Glomerular endothelial cell (primary cell): ENCODE measurements around the gene TMEM207. TPM values are rescaled to one million over a fixed set of nuclear protein-coding genes. Genes with fewer than 3 reads are reported as not detected.

Experiments
- DNase-seq: peaks from one replicate; pipeline ENCODE4 v3.0.0-alpha.2; 2011; ENCODE audit warnings: low read depth, low spot score; ENCODE audit errors: extremely low read depth
- total RNA-seq: library from RNA; depleted of rRNA; stranded (reverse); fragments of >200 nt; gene quantifications from 2 replicates; pipeline ENCODE4 v1.2.3, GENCODE V29; 2015

TMEM207 gene
- total RNA-seq, 1 donor from 2014 or later = not detected

- no peak for DNase-seq
Measured at GRCh38 chr3:190387578-190388213, 62.0 kb downstream of the TMEM207 start, which contains the start of gene CLDN16. Gene CLDN16, plus strand, starts transcription at chr3:190388163. Its CDS starts 167 bp downstream, at chr3:190388330.

GRCh38 chr3:190385731-190386688 is 63.7 kb downstream of the TMEM207 start:
- DNase-seq = peak; percentile 64

DNA sequence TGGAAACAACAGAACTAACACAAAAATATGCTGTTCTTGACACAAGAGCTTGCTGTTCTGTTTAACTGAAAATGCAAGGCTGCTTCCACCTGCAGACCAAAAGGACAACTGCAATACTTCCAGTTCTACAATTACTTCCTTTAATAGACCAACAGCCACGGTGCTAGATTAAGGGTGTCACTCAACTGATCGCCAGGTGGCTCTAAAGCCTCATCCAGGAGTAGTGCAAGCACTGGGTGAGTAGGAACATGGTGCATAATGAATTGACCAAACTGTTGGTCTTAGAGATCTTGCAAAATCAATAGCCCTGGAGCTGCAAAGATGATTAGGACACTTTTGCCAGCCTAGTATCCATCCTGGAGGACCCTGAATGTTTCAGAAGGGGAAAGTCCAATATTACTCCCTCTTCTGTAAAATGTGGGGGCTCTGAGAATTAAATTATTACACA is 65.4 kb downstream of the TMEM207 start:
- no peak for DNase-seq

- no peak for DNase-seq
Measured at GRCh38 chr3:190382082-190382481, 67.6 kb downstream of the TMEM207 start.

DNA sequence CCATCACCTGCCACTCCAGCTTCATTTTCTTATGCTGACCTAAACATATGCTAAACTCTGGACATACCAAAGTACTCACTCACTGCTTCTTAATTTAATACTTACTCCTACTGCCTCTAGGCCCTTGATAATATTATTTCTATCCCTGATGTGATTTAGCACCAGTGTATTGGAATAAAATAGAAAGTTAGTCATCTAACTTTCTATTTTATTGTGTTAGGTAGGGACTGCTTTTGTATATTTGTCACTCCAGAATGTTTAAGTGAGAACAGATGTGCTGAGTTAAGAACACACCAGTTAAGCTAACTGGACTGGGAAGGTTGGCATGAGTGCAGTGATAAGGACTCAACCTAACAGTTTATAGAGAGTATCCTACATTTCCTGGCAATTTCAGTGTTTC is 68.3 kb downstream of the TMEM207 start:
- DNase-seq = no peak

DNA sequence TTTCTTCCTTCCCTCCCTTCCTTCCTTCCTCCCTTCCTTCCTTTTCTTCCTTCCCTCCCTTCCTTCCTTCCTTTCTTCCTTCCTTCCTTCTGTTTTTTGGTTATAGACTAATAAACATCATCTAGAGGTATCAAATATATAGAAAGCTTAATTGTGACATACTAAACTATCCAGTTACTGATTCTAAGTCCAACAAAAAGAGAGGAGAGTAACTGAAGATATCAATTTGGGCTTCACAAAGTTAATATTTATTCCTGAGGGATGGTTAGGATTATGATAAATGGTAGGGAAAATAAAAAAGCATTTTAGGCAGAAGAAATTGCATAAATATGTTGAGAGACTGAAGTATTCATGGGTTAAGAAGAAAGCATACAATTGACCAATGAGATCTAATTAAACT is 69.5 kb downstream of the TMEM207 start:
- DNase-seq = no peak

Other genes starting within 250 kb of the TMEM207 start
- gene CLDN1, start 127.5 kb downstream of the TMEM207 start, total RNA-seq = 18.1 and 63.1 TPM in 2 replicates
- gene CLDN16, start 61.7 kb downstream of the TMEM207 start, total RNA-seq = 0.06 and 2.5 TPM in 2 replicates
- 8.1 and 12.5 TPM in 2 replicates for gene IL1RAP, start 64.2 kb upstream of the TMEM207 start, total RNA-seq